ENCODE results near the gene TERB1. TPM values are rescaled to one million over a fixed set of nuclear protein-coding genes. Genes with fewer than 3 reads are reported as not detected.

Gene TERB1
- total RNA-seq, 1 donor from 2014 or later = not detected

DNA sequence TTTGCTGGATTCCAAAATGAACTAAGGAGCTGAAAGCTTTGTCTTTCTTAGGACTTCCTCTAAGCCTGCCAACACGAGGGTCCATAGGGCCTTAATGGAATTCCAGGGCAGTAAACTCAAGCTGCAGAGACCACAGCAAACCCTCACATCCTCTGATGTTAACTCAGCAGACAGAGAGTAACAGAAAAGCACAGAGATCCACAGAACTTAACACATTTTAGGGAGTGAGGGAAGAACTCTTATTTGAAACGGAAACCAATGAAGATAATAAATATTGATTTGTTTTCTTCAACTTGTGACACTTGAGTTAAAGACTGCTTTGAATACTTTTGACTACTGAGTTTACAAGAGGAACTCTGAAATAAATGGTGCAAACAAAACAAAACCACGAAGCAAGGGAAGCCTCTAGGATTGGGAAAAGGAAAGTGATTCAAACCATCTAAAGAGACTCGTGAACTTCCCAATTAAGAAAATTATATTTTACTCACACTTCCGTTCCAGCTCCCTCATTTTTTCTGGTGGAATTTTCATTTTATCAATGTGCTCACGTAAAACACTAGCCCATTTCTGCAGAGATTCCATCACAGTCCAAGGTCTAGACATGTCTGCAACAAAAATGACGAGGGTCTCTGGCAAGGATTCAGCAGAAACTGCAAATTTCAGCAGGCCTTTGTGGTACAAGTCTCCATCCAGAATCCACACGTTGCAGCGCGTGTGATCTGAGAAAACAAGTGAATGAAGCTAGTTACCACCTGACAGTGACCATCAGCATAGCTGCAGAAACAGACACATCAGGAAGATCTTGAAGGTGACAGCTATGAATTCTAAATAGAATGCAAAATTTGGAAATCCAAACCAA, 59.2 kb downstream of the TERB1 start:
- no peak for DNase-seq (ENCODE audit: low spot score, unreplicated experiment)
- peaks cover 18% of the 10 kb centered on the region for H3K4me1 Mint-ChIP-seq (ENCODE audit: low read depth)
- H3K4me3 Mint-ChIP-seq (ENCODE audit: low read depth) = no peak overlapping the region
- H3K27me3 Mint-ChIP-seq = no peaks in the 10 kb centered on the region
- no peaks in the 10 kb centered on the region for H3K9me3 Mint-ChIP-seq (ENCODE audit: low read depth)
- peak overlapping the region; percentile 95 for H3K27ac Mint-ChIP-seq
- H3K36me3 Mint-ChIP-seq (ENCODE audit: insufficient read depth) = peaks cover 26% of the 10 kb centered on the region
- TF ChIP-seq, protein P1, sequence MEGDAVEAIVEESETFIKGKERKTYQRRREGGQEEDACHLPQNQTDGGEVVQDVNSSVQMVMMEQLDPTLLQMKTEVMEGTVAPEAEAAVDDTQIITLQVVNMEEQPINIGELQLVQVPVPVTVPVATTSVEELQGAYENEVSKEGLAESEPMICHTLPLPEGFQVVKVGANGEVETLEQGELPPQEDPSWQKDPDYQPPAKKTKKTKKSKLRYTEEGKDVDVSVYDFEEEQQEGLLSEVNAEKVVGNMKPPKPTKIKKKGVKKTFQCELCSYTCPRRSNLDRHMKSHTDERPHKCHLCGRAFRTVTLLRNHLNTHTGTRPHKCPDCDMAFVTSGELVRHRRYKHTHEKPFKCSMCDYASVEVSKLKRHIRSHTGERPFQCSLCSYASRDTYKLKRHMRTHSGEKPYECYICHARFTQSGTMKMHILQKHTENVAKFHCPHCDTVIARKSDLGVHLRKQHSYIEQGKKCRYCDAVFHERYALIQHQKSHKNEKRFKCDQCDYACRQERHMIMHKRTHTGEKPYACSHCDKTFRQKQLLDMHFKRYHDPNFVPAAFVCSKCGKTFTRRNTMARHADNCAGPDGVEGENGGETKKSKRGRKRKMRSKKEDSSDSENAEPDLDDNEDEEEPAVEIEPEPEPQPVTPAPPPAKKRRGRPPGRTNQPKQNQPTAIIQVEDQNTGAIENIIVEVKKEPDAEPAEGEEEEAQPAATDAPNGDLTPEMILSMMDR (IDR thresholded peaks at IDR 0.05; ENCODE audit: unreplicated experiment) = no peak

DNA sequence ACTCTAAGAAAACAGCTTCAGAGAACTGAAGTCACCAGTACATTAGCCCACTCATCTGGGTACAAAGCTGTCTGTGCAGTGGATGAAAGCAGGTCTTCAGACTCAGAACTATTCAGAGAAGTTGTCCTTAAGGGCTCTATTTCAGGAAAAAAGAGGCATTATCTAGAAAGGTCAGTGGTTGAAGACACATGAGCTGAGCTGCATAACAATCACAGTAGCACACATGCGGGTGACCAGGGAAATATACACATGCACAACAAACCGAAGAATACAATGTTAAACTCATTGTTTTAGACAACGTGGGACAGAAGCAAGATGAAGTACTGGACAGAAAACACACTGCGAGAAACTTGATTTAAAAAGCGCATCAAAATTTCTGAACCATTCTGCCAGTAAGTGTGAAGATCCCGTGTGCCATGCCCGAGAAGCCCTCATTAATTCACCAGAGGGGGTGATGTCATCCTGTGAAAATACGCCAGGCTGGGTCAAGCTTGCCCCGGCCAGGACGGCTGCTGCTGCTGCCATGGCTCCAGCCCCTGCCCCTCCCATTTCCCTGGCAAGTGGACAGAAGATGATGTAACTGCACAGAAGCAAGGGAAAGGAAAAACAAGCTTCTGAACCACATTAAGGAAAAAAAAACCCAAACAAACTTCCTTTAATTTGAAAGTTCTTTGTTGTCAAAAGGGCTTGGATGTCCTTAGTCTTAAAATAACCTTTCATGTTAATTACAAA, 60.0 kb downstream of the TERB1 start:
- no peaks in the 10 kb centered on the region for H3K9me3 Mint-ChIP-seq (ENCODE audit: low read depth)
- peaks cover 18% of the 10 kb centered on the region for H3K4me1 Mint-ChIP-seq (ENCODE audit: low read depth)
- peaks cover 26% of the 10 kb centered on the region for H3K36me3 Mint-ChIP-seq (ENCODE audit: insufficient read depth)
- TF ChIP-seq, protein P1 (IDR thresholded peaks at IDR 0.05; ENCODE audit: unreplicated experiment) = no peak
- no peak for DNase-seq (ENCODE audit: low spot score, unreplicated experiment)
- no peak overlapping the region for H3K4me3 Mint-ChIP-seq (ENCODE audit: low read depth)
- no peaks in the 10 kb centered on the region for H3K27me3 Mint-ChIP-seq
- H3K27ac Mint-ChIP-seq = peak overlapping the region; percentile 15

DNA sequence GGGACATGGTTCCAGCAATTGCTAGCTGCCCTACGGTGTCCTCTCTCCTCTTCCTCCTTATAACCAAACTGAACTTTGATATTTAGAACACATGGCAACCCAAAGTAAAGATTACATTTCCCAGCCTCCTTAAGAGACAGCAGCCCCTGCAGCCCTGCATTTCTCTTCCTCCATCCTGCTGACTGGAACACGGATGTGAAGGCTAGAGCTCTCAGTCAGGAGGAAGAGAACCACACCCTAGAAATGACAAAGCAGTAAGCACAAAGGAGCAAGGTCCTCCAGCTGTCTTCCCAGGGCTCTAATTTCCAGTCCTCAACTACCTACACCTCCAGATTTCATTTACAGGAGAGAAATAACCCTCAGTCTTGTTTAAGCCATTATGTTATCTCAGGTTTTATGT, 60.9 kb downstream of the TERB1 start:
- TF ChIP-seq, protein P1 (IDR thresholded peaks at IDR 0.05; ENCODE audit: unreplicated experiment) = no peak
- Mint-ChIP-seq H3K4me1 (ENCODE audit: low read depth) (peaks cover 18% of the 10 kb centered on the region), H3K9me3 (ENCODE audit: low read depth) (no peaks in the 10 kb centered on the region), H3K27me3 (no peaks in the 10 kb centered on the region), H3K27ac (no peak overlapping the region), H3K36me3 (ENCODE audit: insufficient read depth) (peaks cover 28% of the 10 kb centered on the region), H3K4me3 (ENCODE audit: low read depth) (no peak overlapping the region)
- DNase-seq (ENCODE audit: low spot score, unreplicated experiment) = no peak

GRCh38 chr16:66740010-66740409, 61.4 kb downstream of the TERB1 start:
- Mint-ChIP-seq H3K9me3 (ENCODE audit: low read depth) (no peaks in the 10 kb centered on the region), H3K27me3 (no peaks in the 10 kb centered on the region), H3K27ac (no peak overlapping the region), H3K4me3 (ENCODE audit: low read depth) (no peak overlapping the region), H3K36me3 (ENCODE audit: insufficient read depth) (peaks cover 30% of the 10 kb centered on the region), H3K4me1 (ENCODE audit: low read depth) (peaks cover 18% of the 10 kb centered on the region)
- TF ChIP-seq, protein P1 (IDR thresholded peaks at IDR 0.05; ENCODE audit: unreplicated experiment) = peak; percentile 71
- no peak for DNase-seq (ENCODE audit: low spot score, unreplicated experiment)

DNA sequence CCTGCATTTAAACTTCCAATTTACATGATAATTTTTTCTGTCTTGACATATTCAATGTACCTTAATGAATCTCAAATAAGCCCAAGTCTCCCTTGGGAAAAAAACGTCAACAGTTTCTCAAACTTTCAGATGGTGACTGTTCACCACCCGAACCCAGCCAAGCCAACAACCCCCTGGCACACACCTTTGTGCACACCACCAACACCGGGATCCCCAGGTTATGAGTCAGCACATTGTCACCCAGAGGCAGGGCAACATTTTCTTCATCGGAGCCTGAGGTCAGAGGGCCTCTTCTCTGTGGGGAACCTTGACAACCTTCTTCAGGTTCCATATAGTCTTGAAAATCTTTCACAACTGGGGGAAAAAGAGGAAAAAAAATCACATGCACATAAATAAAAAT, 65.5 kb downstream of the TERB1 start:
- Mint-ChIP-seq H3K27me3 (no peaks in the 10 kb centered on the region), H3K4me1 (ENCODE audit: low read depth) (peaks cover 6% of the 10 kb centered on the region), H3K36me3 (ENCODE audit: insufficient read depth) (peaks cover 44% of the 10 kb centered on the region), H3K4me3 (ENCODE audit: low read depth) (no peak overlapping the region), H3K27ac (no peak overlapping the region), H3K9me3 (ENCODE audit: low read depth) (no peaks in the 10 kb centered on the region)
- no peak for DNase-seq (ENCODE audit: low spot score, unreplicated experiment)
- TF ChIP-seq, protein P1 (IDR thresholded peaks at IDR 0.05; ENCODE audit: unreplicated experiment) = no peak
